ENCODE measurements around the gene CCDC142.

GRCh38 chr2:74439803-74440377 lies 42.9 kb downstream of the CCDC142 start:
- TF ChIP-seq CTCF (IDR thresholded peaks at IDR 0.05), result no peak
- TF ChIP-seq POLR2A (IDR thresholded peaks at IDR 0.05), result no peak
